ENCODE results near the gene DCAF11.

GRCh38 chr14:24098229-24098926 is 16.2 kb upstream of the DCAF11 start:
- TF ChIP-seq CTCF (IDR thresholded peaks at IDR 0.05) (no peak), POLR2A (IDR thresholded peaks at IDR 0.05) (no peak)

All from vagina (tissue), 2 donors.